H1 (cell line): ENCODE measurements around the gene ACOT7. TPM values are rescaled to one million over a fixed set of nuclear protein-coding genes. Genes with fewer than 3 reads are reported as not detected.

Experiments
- CTCF ChIA-PET: fragments of 300-600 bp; sonication (Branson Sonifier 250); formaldehyde crosslinking; loops from one replicate; lab custom pipeline; 2021; ENCODE audit not compliant: partially characterized antibody; lab: Charles Lee
- POLR2A ChIA-PET: fragments of 300-600 bp; sonication (Branson Sonifier 250); formaldehyde crosslinking; loops from one replicate; lab custom pipeline; 2021; ENCODE audit warnings: inconsistent platforms; ENCODE audit not compliant: partially characterized antibody; lab: Charles Lee
- DNase-seq, 2 experiments: peaks; one replicate each; pipeline versions ENCODE4 v3.0.0 to v3.0.0-alpha.2; 2010 to 2022; ENCODE audit warnings: low spot score in 2 of 2, low read depth in 1 of 2, mixed read lengths in 1 of 2
- FAIRE-seq: peaks from 2 replicates; lab custom pipeline; 2011; peaks lifted over from hg19 to GRCh38; lab: Jason Lieb, UNC
- H2AFZ ChIP-seq: 2 replicates; pipeline ENCODE4 v1.8.1; 2012; ENCODE audit warnings: low read length, inconsistent platforms
- H2AK5ac ChIP-seq: 2 replicates; pipeline ENCODE4 v1.6.1; 2013; ENCODE audit warnings: low read depth, low read length
- H2BK120ac ChIP-seq: replicated peaks from 2 replicates; pipeline ENCODE3; 2013; ENCODE audit warnings: low read depth, low read length, inconsistent platforms
- H2BK12ac ChIP-seq: 2 replicates; pipeline ENCODE4 v1.6.1; 2013; ENCODE audit warnings: low read depth, low read length
- H2BK15ac ChIP-seq: 2 replicates; pipeline ENCODE4 v1.6.1; 2013; ENCODE audit warnings: low read length
- H2BK20ac ChIP-seq: 2 replicates; pipeline ENCODE4 v1.6.1; 2013; ENCODE audit warnings: low read length
- H2BK5ac ChIP-seq: 2 replicates; pipeline ENCODE4 v1.6.1; 2013; ENCODE audit warnings: low read depth, low read length
- H3K14ac ChIP-seq: 2 replicates; pipeline ENCODE4 v1.6.1; 2013; ENCODE audit warnings: inconsistent platforms; ENCODE audit not compliant: insufficient read length
- H3K18ac ChIP-seq: 2 replicates; pipeline ENCODE4 v1.6.1; 2013; ENCODE audit warnings: low read length; ENCODE audit errors: extremely low read depth
- H3K23ac ChIP-seq: 2 replicates; pipeline ENCODE4 v1.6.1; 2013; ENCODE audit warnings: inconsistent platforms; ENCODE audit not compliant: insufficient read length
- H3K23me2 ChIP-seq: 2 replicates; pipeline ENCODE4 v1.6.1; 2013; ENCODE audit warnings: low read depth, low read length
- H3K27ac ChIP-seq: 2 replicates; pipeline ENCODE4 v1.6.1; 2011; ENCODE audit warnings: low read depth, low read length, inconsistent platforms
- H3K27me3 ChIP-seq, 4 experiments: replicated peaks in 1 of 4; 1 replicate in 1 of 4; 2 replicates in 3 of 4; pipeline versions ENCODE4 v1.6.1 to v1.8.1; 2011 to 2013; ENCODE audit warnings: low read length in 3 of 4, mild to moderate bottlenecking in 3 of 4, inconsistent platforms in 2 of 4, mixed read lengths in 2 of 4, moderate library complexity in 1 of 4; ENCODE audit not compliant: control insufficient read depth in 3 of 4, insufficient read depth in 3 of 4; ENCODE audit errors: extremely low read depth in 1 of 4
- H3K36me3 ChIP-seq, 4 experiments: 2 replicates each; pipeline versions ENCODE4 v1.6.1 to v1.8.1; 2011 to 2013; ENCODE audit warnings: mild to moderate bottlenecking in 4 of 4, low read length in 3 of 4, moderate library complexity in 2 of 4, control low read depth in 1 of 4, inconsistent platforms in 1 of 4; ENCODE audit not compliant: insufficient read depth in 4 of 4, control insufficient read depth in 2 of 4
- H3K4ac ChIP-seq: replicated peaks from 2 replicates; pipeline ENCODE3; 2013; ENCODE audit warnings: low read length, low read depth, mixed read lengths, inconsistent platforms; ENCODE audit not compliant: insufficient read length
- H3K4me1 ChIP-seq, 4 experiments: replicated peaks in 1 of 4; 1 replicate in 1 of 4; 2 replicates in 3 of 4; pipeline versions ENCODE4 v1.6.1 to v1.8.1; 2011 to 2013; ENCODE audit warnings: low read length in 3 of 4, inconsistent platforms in 2 of 4, mixed read lengths in 1 of 4; ENCODE audit not compliant: insufficient read depth in 4 of 4, control insufficient read depth in 3 of 4
- H3K4me2 ChIP-seq, 2 experiments: 2 replicates each; pipeline versions ENCODE4 v1.6.1 to v1.8.1; 2011 to 2013; ENCODE audit warnings: low read depth in 2 of 2, low read length in 2 of 2, control low read depth in 1 of 2, inconsistent platforms in 1 of 2, mild to moderate bottlenecking in 1 of 2; ENCODE audit not compliant: insufficient read depth in 1 of 2
- H3K4me3 ChIP-seq, 4 experiments: fragments of 200-600, 300-600 bp in 1 of 4; sonication (generic), shearing (Covaris generic), sonication (Bioruptor Twin) in 1 of 4; 2 replicates each; pipeline versions ENCODE4 v1.5.1 to v1.8.1; 2011 to 2016; ENCODE audit warnings: low read length in 4 of 4, low read depth in 3 of 4, control low read depth in 2 of 4, inconsistent platforms in 2 of 4, mild to moderate bottlenecking in 2 of 4, mixed read lengths in 1 of 4, moderate library complexity in 1 of 4; ENCODE audit not compliant: insufficient read depth in 2 of 4; ENCODE audit errors: extremely low read depth in 1 of 4
- H3K56ac ChIP-seq: replicated peaks from 2 replicates; pipeline ENCODE3; 2013; ENCODE audit warnings: low read depth, mild to moderate bottlenecking, mixed read lengths, low read length, inconsistent platforms; ENCODE audit not compliant: insufficient read length
- H3K79me1 ChIP-seq: 2 replicates; pipeline ENCODE4 v1.6.1; 2013; ENCODE audit warnings: low read depth, low read length, control low read depth
- H3K79me2 ChIP-seq, 2 experiments: 2 replicates each; pipeline versions ENCODE4 v1.6.1 to v1.8.1; 2012 to 2013; ENCODE audit warnings: low read length in 2 of 2, mild to moderate bottlenecking in 2 of 2, inconsistent platforms in 1 of 2; ENCODE audit not compliant: insufficient read depth in 2 of 2, control insufficient read depth in 1 of 2
- H3K9ac ChIP-seq, 4 experiments: replicated peaks in 1 of 4; 1 replicate in 1 of 4; 2 replicates in 3 of 4; pipeline versions ENCODE4 v1.6.1 to v1.8.1; 2011 to 2013; ENCODE audit warnings: low read depth in 3 of 4, low read length in 3 of 4, control low read depth in 2 of 4, mild to moderate bottlenecking in 2 of 4, moderate library complexity in 2 of 4, inconsistent platforms in 1 of 4; ENCODE audit errors: extremely low read depth in 1 of 4
- H3K9me3 ChIP-seq, 2 experiments: 2 replicates each; pipeline versions ENCODE4 v1.6.1 to v1.8.1; 2012 to 2013; ENCODE audit warnings: mild to moderate bottlenecking in 2 of 2, moderate library complexity in 2 of 2, control low read depth in 1 of 2, inconsistent platforms in 1 of 2, low read depth in 1 of 2, low read length in 1 of 2, mixed read lengths in 1 of 2; ENCODE audit not compliant: insufficient read depth in 2 of 2
- H4K20me1 ChIP-seq, 2 experiments: replicated peaks in 1 of 2; 2 replicates each; pipeline versions ENCODE3 to v1.8.1; 2011 to 2013; ENCODE audit warnings: inconsistent platforms in 2 of 2, low read length in 2 of 2, mild to moderate bottlenecking in 1 of 2; ENCODE audit not compliant: insufficient read depth in 2 of 2, control insufficient read depth in 1 of 2
- H4K5ac ChIP-seq: 2 replicates; pipeline ENCODE4 v1.6.1; 2013; ENCODE audit warnings: low read length, low read depth, mixed read lengths, inconsistent platforms; ENCODE audit not compliant: insufficient read length
- H4K8ac ChIP-seq: 2 replicates; pipeline ENCODE4 v1.8.0; 2013; ENCODE audit warnings: mild to moderate bottlenecking, moderate library complexity, low read length, inconsistent platforms; ENCODE audit not compliant: insufficient read depth; ENCODE audit errors: extremely low read depth
- H4K91ac ChIP-seq: replicated peaks from 2 replicates; pipeline ENCODE3; 2013; ENCODE audit warnings: low read length, mixed read lengths, inconsistent platforms; ENCODE audit not compliant: insufficient read length
- CHD2 ChIP-seq: IDR thresholded peaks from 2 replicates; pipeline ENCODE4 v1.6.1; 2012; ENCODE audit warnings: low read length, improper control_type of control experiment
- KDM1A ChIP-seq: fragments of 200-600, 300-600 bp; sonication (generic); IDR thresholded peaks from 2 replicates; pipeline ENCODE4 v1.7.1; 2016; ENCODE audit warnings: mild to moderate bottlenecking, low read length, borderline replicate concordance
- KDM5A ChIP-seq: fragments of 200-600 bp; IDR thresholded peaks from 2 replicates; pipeline ENCODE4 v1.7.1; 2012; ENCODE audit warnings: mild to moderate bottlenecking, low read length, inconsistent platforms, mixed read lengths
- SIN3A ChIP-seq, 2 experiments: IDR thresholded peaks in 1 of 2; conservative IDR thresholded peaks in 1 of 2; 2 replicates each; pipeline ENCODE4 v1.6.1; 2011 to 2012; ENCODE audit warnings: low read length in 2 of 2, improper control_type of control experiment in 1 of 2, low read depth in 1 of 2, mild to moderate bottlenecking in 1 of 2
- SP1 ChIP-seq: IDR thresholded peaks from 2 replicates; pipeline ENCODE4 v1.6.1; 2011; ENCODE audit warnings: low read depth, low read length
- TBP ChIP-seq: IDR thresholded peaks from 2 replicates; pipeline ENCODE4 v1.6.1; 2011; ENCODE audit warnings: low read depth, low read length, improper control_type of control experiment
- TEAD4 ChIP-seq: IDR thresholded peaks from 2 replicates; pipeline ENCODE4 v1.6.1; 2012; ENCODE audit warnings: low read depth, low read length, inconsistent platforms, mixed read lengths
- YY1 ChIP-seq: IDR thresholded peaks from 2 replicates; pipeline ENCODE4 v1.6.1; 2011; ENCODE audit warnings: low read depth, mild to moderate bottlenecking, low read length
- WGBS, 2 experiments: shearing (Covaris generic) in 1 of 2; methylation state at CpG; one replicate each; pipeline versions ENCODE4 v1.1.6 to v1.1.7; 2013 to 2015; ENCODE audit warnings: low lambda C conversion rate in 2 of 2, mixed read lengths in 2 of 2, inconsistent platforms in 1 of 2, low coverage in 1 of 2, missing lambda C conversion rate in 1 of 2; ENCODE audit not compliant: insufficient replicate concordance in 2 of 2, insufficient coverage in 1 of 2, insufficient read length in 1 of 2; ENCODE audit errors: extremely low coverage in 1 of 2, missing lambda C conversion rate in 1 of 2; 5-methylcytosine and 5-hydroxymethylcytosine counted together
- polyA plus RNA-seq, 7 experiments: library from polyadenylated mRNA; depleted of rRNA in 3 of 7; stranded (reverse) in 5 of 7; unstranded in 2 of 7; fragments of >200 nt in 5 of 7; fragments of 200-250 nt in 2 of 7; gene quantifications; 1 replicate in 5 of 7; 2 replicates in 1 of 7; 4 replicates in 1 of 7; pipeline versions ENCODE4 v1.2.1 to v1.2.3, GENCODE V29; 2011 to 2013; ENCODE audit warnings: missing spikeins in 2 of 7, mixed read lengths in 2 of 7
- total RNA-seq: library from RNA; stranded (reverse); fragmentation: NEBNext Ultra II Directional; extraction: Animal tissue kit (Norgen Biotek cat#: 25700); gene quantifications from 2 replicates; pipeline ENCODE4 v1.2.1, GENCODE V29; 2021

The ACOT7 gene
- total and polyA plus RNA-seq, 2 of the 8 experiments (the other 6 are each of a cell fraction or from before 2014, with no cell fraction given), result 151 to 214 TPM

DNA sequence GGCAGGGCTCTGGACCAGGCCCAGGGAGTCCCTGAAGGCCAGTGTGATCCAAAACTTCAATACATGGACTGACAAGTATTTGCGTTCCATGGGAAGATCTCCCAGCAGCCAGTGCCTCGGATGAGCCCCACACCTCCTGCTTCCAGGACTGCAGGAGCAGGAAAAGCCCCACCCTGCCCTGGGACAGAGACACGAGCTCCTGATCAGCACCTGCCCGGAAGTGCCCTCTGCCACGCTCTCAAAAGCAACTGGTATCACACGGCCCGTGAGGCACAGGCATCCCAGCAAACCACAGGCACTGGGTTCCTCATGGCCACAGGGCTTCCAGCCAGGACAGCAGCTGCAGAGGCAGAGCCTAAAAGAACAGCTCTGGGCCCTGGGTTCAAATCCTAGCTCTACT, 48.6 kb downstream of the ACOT7 start:
- Histone ChIP-seq H2BK5ac (no peak overlapping the region), H3K36me3 (no peaks in the 10 kb centered on the region), H2AFZ (no peak overlapping the region), H3K18ac (no peak overlapping the region), H3K9ac (no peak overlapping the region), H2BK120ac (no peak overlapping the region), H3K79me2 (no peaks in the 10 kb centered on the region), H2BK12ac (no peak overlapping the region), H3K4me3 (no peak overlapping the region), H3K27ac (no peak overlapping the region), H3K79me1 (peaks cover 4% of the 10 kb centered on the region; the same call in 1 of the 2 replicates), H3K9me3 (no peaks in the 10 kb centered on the region), H4K5ac (no peak overlapping the region), H3K4me1 (peaks cover 0 to 2% (median 0%) of the 10 kb centered on the region in 4 experiments; a peak in 2 of 7 replicates), H2BK20ac (no peak overlapping the region), H3K56ac (no peak overlapping the region)
- no peak for FAIRE-seq
- no peak for DNase-seq
- POLR2A ChIA-PET, result interaction anchor here (1.0 to 1.5 kb wide), 2 partner anchors 67 to 98 kb away, joined by 3 to 4 read pairs; no protein-coding TSS in a partner anchor
- TF ChIP-seq KDM5A, result no peak
- TF ChIP-seq SP1, result no peak
- TF ChIP-seq SIN3A (conservative IDR thresholded peaks at IDR 0.05 in 1 of 2, IDR thresholded peaks at IDR 0.05 in 1 of 2; ENCODE audit: low read depth in 1 of 2, low read length in 2 of 2), result no peak
- no peak for TF ChIP-seq CHD2
- no peak for TF ChIP-seq KDM1A
- TF ChIP-seq TBP, result no peak
- no peak for TF ChIP-seq TEAD4
- TF ChIP-seq YY1, result no peak
- TF ChIP-seq, all 59 proteins: peak for 0
- Histone ChIP-seq H3K4me2 (no peak overlapping the region), H3K27me3 (no peaks in the 10 kb centered on the region), H3K23me2 (no peaks in the 10 kb centered on the region), H4K20me1 (peaks cover 8 to 25% of the 10 kb centered on the region in 2 experiments), H3K23ac (no peak overlapping the region), H4K8ac (no peak overlapping the region), H2BK15ac (no peak overlapping the region), H2AK5ac (no peak overlapping the region), H4K91ac (no peak overlapping the region), H3K14ac (no peak overlapping the region), H3K4ac (no peak overlapping the region)
- WGBS, 2 experiments, result 91% methylated on average over 7 of the region's 7 CpGs; no CpG with 5 or more reads in 1 of the 2 experiments
- CTCF ChIA-PET, result interaction anchor here (1.0 to 15.2 kb wide), 21 partner anchors 10 to 140 kb away, joined by 3 to 280 read pairs (median 7); partner anchors contain the start of genes HES2 and HES3
